ENCODE data around the gene SAMD4B.

Gene SAMD4B

DNA sequence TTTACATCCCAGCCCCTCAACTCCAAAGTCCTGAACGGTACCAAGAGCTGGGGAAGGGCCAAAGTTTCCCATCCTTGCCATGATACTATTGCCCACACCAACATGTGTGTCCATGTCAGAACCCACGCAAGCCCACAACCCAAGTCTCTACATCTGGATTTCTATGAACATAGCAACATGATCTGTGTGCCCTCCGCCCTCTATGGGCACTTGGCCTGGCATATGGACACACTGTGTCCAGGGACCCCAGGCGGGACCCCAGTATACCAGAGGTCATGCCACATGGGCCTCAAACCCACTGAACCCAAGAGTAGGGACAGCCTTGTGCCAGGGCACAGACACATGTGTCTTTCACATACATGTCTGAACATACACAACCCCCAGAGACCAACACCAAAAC lies 23.5 kb upstream of the SAMD4B start:
- H3K4me3 ChIP-seq (ENCODE audit: control insufficient read depth, low read depth, low read length) = no peak overlapping the region
- TF ChIP-seq, protein P1, sequence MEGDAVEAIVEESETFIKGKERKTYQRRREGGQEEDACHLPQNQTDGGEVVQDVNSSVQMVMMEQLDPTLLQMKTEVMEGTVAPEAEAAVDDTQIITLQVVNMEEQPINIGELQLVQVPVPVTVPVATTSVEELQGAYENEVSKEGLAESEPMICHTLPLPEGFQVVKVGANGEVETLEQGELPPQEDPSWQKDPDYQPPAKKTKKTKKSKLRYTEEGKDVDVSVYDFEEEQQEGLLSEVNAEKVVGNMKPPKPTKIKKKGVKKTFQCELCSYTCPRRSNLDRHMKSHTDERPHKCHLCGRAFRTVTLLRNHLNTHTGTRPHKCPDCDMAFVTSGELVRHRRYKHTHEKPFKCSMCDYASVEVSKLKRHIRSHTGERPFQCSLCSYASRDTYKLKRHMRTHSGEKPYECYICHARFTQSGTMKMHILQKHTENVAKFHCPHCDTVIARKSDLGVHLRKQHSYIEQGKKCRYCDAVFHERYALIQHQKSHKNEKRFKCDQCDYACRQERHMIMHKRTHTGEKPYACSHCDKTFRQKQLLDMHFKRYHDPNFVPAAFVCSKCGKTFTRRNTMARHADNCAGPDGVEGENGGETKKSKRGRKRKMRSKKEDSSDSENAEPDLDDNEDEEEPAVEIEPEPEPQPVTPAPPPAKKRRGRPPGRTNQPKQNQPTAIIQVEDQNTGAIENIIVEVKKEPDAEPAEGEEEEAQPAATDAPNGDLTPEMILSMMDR (conservative IDR thresholded peaks at IDR 0.05; ENCODE audit: control insufficient read depth, insufficient read depth, low read depth, low read length) = no peak
- no peak for DNase-seq (ENCODE audit: low read depth)

DNA sequence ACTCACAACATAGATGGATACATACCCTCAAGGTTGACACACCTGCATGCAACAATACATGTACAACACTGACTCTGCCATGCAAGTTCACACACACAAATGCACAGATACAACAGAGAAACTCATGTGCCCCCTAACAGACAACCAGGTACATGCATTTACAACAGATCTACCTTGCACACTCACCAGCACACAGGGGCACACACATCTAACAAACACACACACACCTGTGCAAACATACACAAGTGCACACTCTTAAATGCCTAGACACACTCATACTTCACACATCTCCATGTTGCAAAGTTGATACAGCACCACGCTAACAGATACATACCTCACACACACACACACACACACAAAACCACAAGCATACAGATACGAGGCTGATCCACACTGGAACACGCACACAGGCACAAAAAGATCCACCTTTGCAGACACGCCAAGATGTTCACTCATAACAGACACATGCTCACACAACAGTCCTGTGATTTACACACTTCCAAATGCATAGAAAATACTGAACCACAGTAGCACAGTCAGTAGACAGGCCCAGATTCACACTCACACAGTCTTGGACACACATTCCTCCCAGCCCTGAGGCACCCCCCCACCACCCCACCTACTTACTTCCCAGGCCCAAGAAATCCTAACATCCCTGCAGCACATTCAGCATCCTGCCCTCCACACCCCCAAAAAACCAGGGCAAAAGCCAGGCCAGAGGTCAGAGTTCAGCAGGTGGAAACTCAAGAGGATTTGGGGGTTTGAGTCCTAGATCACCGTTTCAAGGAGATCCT lies 22.9 kb upstream of the SAMD4B start:
- H3K4me3 ChIP-seq (ENCODE audit: control insufficient read depth, low read depth, low read length) = no peak overlapping the region
- TF ChIP-seq, protein P1 (conservative IDR thresholded peaks at IDR 0.05; ENCODE audit: control insufficient read depth, insufficient read depth, low read depth, low read length) = no peak
- no peak for DNase-seq (ENCODE audit: low read depth)

- DNase-seq (ENCODE audit: low read depth) = no peak
- TF ChIP-seq, protein P1 (conservative IDR thresholded peaks at IDR 0.05; ENCODE audit: control insufficient read depth, insufficient read depth, low read depth, low read length) = no peak
- H3K4me3 ChIP-seq (ENCODE audit: control insufficient read depth, low read depth, low read length) = peak overlapping the region; percentile 44
Measured at GRCh38 chr19:39319892-39320248, 22.4 kb upstream of the SAMD4B start.

GRCh38 chr19:39321117-39321831 lies 20.9 kb upstream of the SAMD4B start:
- H3K4me3 ChIP-seq (ENCODE audit: control insufficient read depth, low read depth, low read length) = no peak overlapping the region
- TF ChIP-seq, protein P1 (conservative IDR thresholded peaks at IDR 0.05; ENCODE audit: control insufficient read depth, insufficient read depth, low read depth, low read length) = no peak
- DNase-seq (ENCODE audit: low read depth) = no peak

DNA sequence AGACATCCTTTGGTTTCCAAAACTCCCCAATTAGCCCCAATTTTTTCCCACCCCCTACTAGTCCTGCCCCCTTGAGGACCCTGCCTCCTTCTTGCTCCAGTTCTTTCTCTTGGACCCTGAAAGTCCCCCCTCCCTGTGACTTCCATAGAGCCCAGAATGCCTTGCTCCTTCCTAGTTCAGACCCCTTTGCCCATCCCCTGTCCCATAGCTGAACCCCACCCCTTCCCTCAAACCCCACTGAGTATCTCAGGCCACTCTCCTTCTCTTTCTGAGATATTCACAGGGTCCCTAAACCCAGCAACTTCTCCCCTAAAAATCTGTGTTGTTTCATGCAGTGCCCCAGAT lies 20.4 kb upstream of the SAMD4B start:
- no peak for DNase-seq (ENCODE audit: low read depth)
- TF ChIP-seq, protein P1 (conservative IDR thresholded peaks at IDR 0.05; ENCODE audit: control insufficient read depth, insufficient read depth, low read depth, low read length) = no peak
- no peak overlapping the region for H3K4me3 ChIP-seq (ENCODE audit: control insufficient read depth, low read depth, low read length)

DNA sequence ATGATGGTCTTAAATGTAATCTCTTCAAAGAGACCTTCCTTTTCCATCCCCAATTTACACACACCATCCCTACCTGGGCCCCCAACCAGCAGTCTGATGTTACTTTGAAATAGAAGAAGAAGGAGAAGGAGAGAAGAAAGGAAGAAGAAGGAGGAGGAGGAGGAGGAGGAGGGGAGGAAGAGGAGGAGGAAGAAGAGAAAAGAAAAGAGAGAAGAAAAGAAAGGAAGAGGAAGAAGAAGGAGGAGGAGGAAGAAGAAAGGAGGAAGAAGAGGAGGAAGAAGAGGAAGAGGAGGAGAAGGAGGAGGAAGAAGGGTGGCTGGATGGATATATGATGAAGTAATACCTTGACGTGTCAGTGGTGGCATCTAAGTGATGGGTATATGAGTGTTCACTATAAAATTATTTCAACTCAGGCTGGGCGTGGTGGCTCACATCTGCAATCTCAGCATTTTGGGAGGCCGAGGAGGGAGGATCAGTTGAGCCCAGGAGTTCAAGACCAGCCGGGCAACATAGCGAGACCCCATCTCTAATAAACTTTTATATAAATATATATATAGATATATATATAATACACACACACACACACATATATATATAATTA lies 17.9 kb upstream of the SAMD4B start:
- TF ChIP-seq, protein P1 (conservative IDR thresholded peaks at IDR 0.05; ENCODE audit: control insufficient read depth, insufficient read depth, low read depth, low read length) = no peak
- no peak for DNase-seq (ENCODE audit: low read depth)
- H3K4me3 ChIP-seq (ENCODE audit: control insufficient read depth, low read depth, low read length) = no peak overlapping the region
